H1 (cell line): Measurements from ENCODE around the gene PTGES2. TPM values are rescaled to one million over a fixed set of nuclear protein-coding genes. Genes with fewer than 3 reads are reported as not detected.

Source experiments
- CTCF ChIA-PET: fragments of 300-600 bp; sonication (Branson Sonifier 250); formaldehyde crosslinking; loops from one replicate; lab custom pipeline; 2021; ENCODE audit not compliant: partially characterized antibody; lab: Charles Lee
- POLR2A ChIA-PET: fragments of 300-600 bp; sonication (Branson Sonifier 250); formaldehyde crosslinking; loops from one replicate; lab custom pipeline; 2021; ENCODE audit warnings: inconsistent platforms; ENCODE audit not compliant: partially characterized antibody; lab: Charles Lee
- DNase-seq, 2 experiments: peaks; one replicate each; pipeline versions ENCODE4 v3.0.0 to v3.0.0-alpha.2; 2010 to 2022; ENCODE audit warnings: low spot score in 2 of 2, low read depth in 1 of 2, mixed read lengths in 1 of 2
- FAIRE-seq: peaks from 2 replicates; lab custom pipeline; 2011; peaks lifted over from hg19 to GRCh38; lab: Jason Lieb, UNC
- H2AFZ ChIP-seq: 2 replicates; pipeline ENCODE4 v1.8.1; 2012; ENCODE audit warnings: low read length, inconsistent platforms
- H2AK5ac ChIP-seq: 2 replicates; pipeline ENCODE4 v1.6.1; 2013; ENCODE audit warnings: low read depth, low read length
- H2BK120ac ChIP-seq: replicated peaks from 2 replicates; pipeline ENCODE3; 2013; ENCODE audit warnings: low read depth, low read length, inconsistent platforms
- H2BK12ac ChIP-seq: 2 replicates; pipeline ENCODE4 v1.6.1; 2013; ENCODE audit warnings: low read depth, low read length
- H2BK15ac ChIP-seq: 2 replicates; pipeline ENCODE4 v1.6.1; 2013; ENCODE audit warnings: low read length
- H2BK20ac ChIP-seq: 2 replicates; pipeline ENCODE4 v1.6.1; 2013; ENCODE audit warnings: low read length
- H2BK5ac ChIP-seq: 2 replicates; pipeline ENCODE4 v1.6.1; 2013; ENCODE audit warnings: low read depth, low read length
- H3K14ac ChIP-seq: 2 replicates; pipeline ENCODE4 v1.6.1; 2013; ENCODE audit warnings: inconsistent platforms; ENCODE audit not compliant: insufficient read length
- H3K18ac ChIP-seq: 2 replicates; pipeline ENCODE4 v1.6.1; 2013; ENCODE audit warnings: low read length; ENCODE audit errors: extremely low read depth
- H3K23ac ChIP-seq: 2 replicates; pipeline ENCODE4 v1.6.1; 2013; ENCODE audit warnings: inconsistent platforms; ENCODE audit not compliant: insufficient read length
- H3K23me2 ChIP-seq: 2 replicates; pipeline ENCODE4 v1.6.1; 2013; ENCODE audit warnings: low read depth, low read length
- H3K27ac ChIP-seq: 2 replicates; pipeline ENCODE4 v1.6.1; 2011; ENCODE audit warnings: low read depth, low read length, inconsistent platforms
- H3K27me3 ChIP-seq, 4 experiments: replicated peaks in 1 of 4; 1 replicate in 1 of 4; 2 replicates in 3 of 4; pipeline versions ENCODE4 v1.6.1 to v1.8.1; 2011 to 2013; ENCODE audit warnings: low read length in 3 of 4, mild to moderate bottlenecking in 3 of 4, inconsistent platforms in 2 of 4, mixed read lengths in 2 of 4, moderate library complexity in 1 of 4; ENCODE audit not compliant: control insufficient read depth in 3 of 4, insufficient read depth in 3 of 4; ENCODE audit errors: extremely low read depth in 1 of 4
- H3K36me3 ChIP-seq, 4 experiments: 2 replicates each; pipeline versions ENCODE4 v1.6.1 to v1.8.1; 2011 to 2013; ENCODE audit warnings: mild to moderate bottlenecking in 4 of 4, low read length in 3 of 4, moderate library complexity in 2 of 4, control low read depth in 1 of 4, inconsistent platforms in 1 of 4; ENCODE audit not compliant: insufficient read depth in 4 of 4, control insufficient read depth in 2 of 4
- H3K4ac ChIP-seq: replicated peaks from 2 replicates; pipeline ENCODE3; 2013; ENCODE audit warnings: low read length, low read depth, mixed read lengths, inconsistent platforms; ENCODE audit not compliant: insufficient read length
- H3K4me1 ChIP-seq, 4 experiments: replicated peaks in 1 of 4; 1 replicate in 1 of 4; 2 replicates in 3 of 4; pipeline versions ENCODE4 v1.6.1 to v1.8.1; 2011 to 2013; ENCODE audit warnings: low read length in 3 of 4, inconsistent platforms in 2 of 4, mixed read lengths in 1 of 4; ENCODE audit not compliant: insufficient read depth in 4 of 4, control insufficient read depth in 3 of 4
- H3K4me2 ChIP-seq, 2 experiments: 2 replicates each; pipeline versions ENCODE4 v1.6.1 to v1.8.1; 2011 to 2013; ENCODE audit warnings: low read depth in 2 of 2, low read length in 2 of 2, control low read depth in 1 of 2, inconsistent platforms in 1 of 2, mild to moderate bottlenecking in 1 of 2; ENCODE audit not compliant: insufficient read depth in 1 of 2
- H3K4me3 ChIP-seq, 4 experiments: fragments of 200-600, 300-600 bp in 1 of 4; sonication (generic), shearing (Covaris generic), sonication (Bioruptor Twin) in 1 of 4; 2 replicates each; pipeline versions ENCODE4 v1.5.1 to v1.8.1; 2011 to 2016; ENCODE audit warnings: low read length in 4 of 4, low read depth in 3 of 4, control low read depth in 2 of 4, inconsistent platforms in 2 of 4, mild to moderate bottlenecking in 2 of 4, mixed read lengths in 1 of 4, moderate library complexity in 1 of 4; ENCODE audit not compliant: insufficient read depth in 2 of 4; ENCODE audit errors: extremely low read depth in 1 of 4
- H3K56ac ChIP-seq: replicated peaks from 2 replicates; pipeline ENCODE3; 2013; ENCODE audit warnings: low read depth, mild to moderate bottlenecking, mixed read lengths, low read length, inconsistent platforms; ENCODE audit not compliant: insufficient read length
- H3K79me1 ChIP-seq: 2 replicates; pipeline ENCODE4 v1.6.1; 2013; ENCODE audit warnings: low read depth, low read length, control low read depth
- H3K79me2 ChIP-seq, 2 experiments: 2 replicates each; pipeline versions ENCODE4 v1.6.1 to v1.8.1; 2012 to 2013; ENCODE audit warnings: low read length in 2 of 2, mild to moderate bottlenecking in 2 of 2, inconsistent platforms in 1 of 2; ENCODE audit not compliant: insufficient read depth in 2 of 2, control insufficient read depth in 1 of 2
- H3K9ac ChIP-seq, 4 experiments: replicated peaks in 1 of 4; 1 replicate in 1 of 4; 2 replicates in 3 of 4; pipeline versions ENCODE4 v1.6.1 to v1.8.1; 2011 to 2013; ENCODE audit warnings: low read depth in 3 of 4, low read length in 3 of 4, control low read depth in 2 of 4, mild to moderate bottlenecking in 2 of 4, moderate library complexity in 2 of 4, inconsistent platforms in 1 of 4; ENCODE audit errors: extremely low read depth in 1 of 4
- H3K9me3 ChIP-seq, 2 experiments: 2 replicates each; pipeline versions ENCODE4 v1.6.1 to v1.8.1; 2012 to 2013; ENCODE audit warnings: mild to moderate bottlenecking in 2 of 2, moderate library complexity in 2 of 2, control low read depth in 1 of 2, inconsistent platforms in 1 of 2, low read depth in 1 of 2, low read length in 1 of 2, mixed read lengths in 1 of 2; ENCODE audit not compliant: insufficient read depth in 2 of 2
- H4K20me1 ChIP-seq, 2 experiments: replicated peaks in 1 of 2; 2 replicates each; pipeline versions ENCODE3 to v1.8.1; 2011 to 2013; ENCODE audit warnings: inconsistent platforms in 2 of 2, low read length in 2 of 2, mild to moderate bottlenecking in 1 of 2; ENCODE audit not compliant: insufficient read depth in 2 of 2, control insufficient read depth in 1 of 2
- H4K5ac ChIP-seq: 2 replicates; pipeline ENCODE4 v1.6.1; 2013; ENCODE audit warnings: low read length, low read depth, mixed read lengths, inconsistent platforms; ENCODE audit not compliant: insufficient read length
- H4K8ac ChIP-seq: 2 replicates; pipeline ENCODE4 v1.8.0; 2013; ENCODE audit warnings: mild to moderate bottlenecking, moderate library complexity, low read length, inconsistent platforms; ENCODE audit not compliant: insufficient read depth; ENCODE audit errors: extremely low read depth
- H4K91ac ChIP-seq: replicated peaks from 2 replicates; pipeline ENCODE3; 2013; ENCODE audit warnings: low read length, mixed read lengths, inconsistent platforms; ENCODE audit not compliant: insufficient read length
- BCL11A ChIP-seq, 2 experiments: IDR thresholded peaks; one replicate each; pipeline ENCODE4 v1.6.1; 2011; ENCODE audit warnings: low read depth in 2 of 2, low read length in 2 of 2, mild to moderate bottlenecking in 2 of 2
- CEBPB ChIP-seq: IDR thresholded peaks from 2 replicates; pipeline ENCODE4 v1.6.1; 2012; ENCODE audit warnings: low read depth, low read length
- JUN ChIP-seq: IDR thresholded peaks from 2 replicates; pipeline ENCODE4 v1.6.1; 2011; ENCODE audit warnings: low read depth, mild to moderate bottlenecking, improper control_type of control experiment, low read length
- PHF8 ChIP-seq: fragments of 200-600 bp; sonication (generic); conservative IDR thresholded peaks from 2 replicates; pipeline ENCODE4 v1.7.1; 2012; ENCODE audit warnings: low read depth, mild to moderate bottlenecking, inconsistent platforms, low read length, moderate library complexity
- POLR2AphosphoS5 ChIP-seq: IDR thresholded peaks from 2 replicates; pipeline ENCODE4 v1.6.1; 2011; ENCODE audit warnings: low read depth, low read length
- RNF2 ChIP-seq: fragments of 200-900, 300-1000 bp; sonication (generic); IDR thresholded peaks from 2 replicates; pipeline ENCODE4 v1.7.1; 2016; ENCODE audit warnings: borderline replicate concordance, low read depth, mild to moderate bottlenecking, antibody characterized with exemption, low read length; ENCODE audit not compliant: poor library complexity, severe bottlenecking; ENCODE audit errors: missing control alignments
- SP1 ChIP-seq: IDR thresholded peaks from 2 replicates; pipeline ENCODE4 v1.6.1; 2011; ENCODE audit warnings: low read depth, low read length
- SP2 ChIP-seq: IDR thresholded peaks from 2 replicates; pipeline ENCODE4 v1.6.1; 2012; ENCODE audit warnings: mild to moderate bottlenecking, low read length, inconsistent platforms
- TAF7 ChIP-seq: optimal IDR thresholded peaks from 2 replicates; pipeline ENCODE3; 2011; ENCODE audit warnings: low read depth, mild to moderate bottlenecking, inconsistent platforms, low read length, moderate library complexity, borderline replicate concordance
- TBP ChIP-seq: IDR thresholded peaks from 2 replicates; pipeline ENCODE4 v1.6.1; 2011; ENCODE audit warnings: low read depth, low read length, improper control_type of control experiment
- WGBS, 2 experiments: shearing (Covaris generic) in 1 of 2; methylation state at CpG; one replicate each; pipeline versions ENCODE4 v1.1.6 to v1.1.7; 2013 to 2015; ENCODE audit warnings: low lambda C conversion rate in 2 of 2, mixed read lengths in 2 of 2, inconsistent platforms in 1 of 2, low coverage in 1 of 2, missing lambda C conversion rate in 1 of 2; ENCODE audit not compliant: insufficient replicate concordance in 2 of 2, insufficient coverage in 1 of 2, insufficient read length in 1 of 2; ENCODE audit errors: extremely low coverage in 1 of 2, missing lambda C conversion rate in 1 of 2; 5-methylcytosine and 5-hydroxymethylcytosine counted together
- polyA plus RNA-seq, 7 experiments: library from polyadenylated mRNA; depleted of rRNA in 3 of 7; stranded (reverse) in 5 of 7; unstranded in 2 of 7; fragments of >200 nt in 5 of 7; fragments of 200-250 nt in 2 of 7; gene quantifications; 1 replicate in 5 of 7; 2 replicates in 1 of 7; 4 replicates in 1 of 7; pipeline versions ENCODE4 v1.2.1 to v1.2.3, GENCODE V29; 2011 to 2013; ENCODE audit warnings: missing spikeins in 2 of 7, mixed read lengths in 2 of 7
- total RNA-seq: library from RNA; stranded (reverse); fragmentation: NEBNext Ultra II Directional; extraction: Animal tissue kit (Norgen Biotek cat#: 25700); gene quantifications from 2 replicates; pipeline ENCODE4 v1.2.1, GENCODE V29; 2021

Gene PTGES2
- total and polyA plus RNA-seq, 2 of the 8 experiments (the other 6 are each of a cell fraction or from before 2014, with no cell fraction given), result 80.7 to 81.2 TPM

GRCh38 chr9:128091571-128091970, 36.0 kb downstream of the PTGES2 start:
- TF ChIP-seq CEBPB (no peak), RNF2 (no peak), SP2 (no peak), JUN (no peak), PHF8 (no peak), TBP (no peak), BCL11A (IDR thresholded peaks at IDR 0.05; ENCODE audit: low read depth in 2 of 2, low read length in 2 of 2) (no peak), TAF7 (no peak), POLR2AphosphoS5 (no peak), SP1 (no peak)
- no peak overlapping the region for H3K14ac ChIP-seq
- H3K9me3 ChIP-seq, result no peaks in the 10 kb centered on the region
- ChIA-PET POLR2A (interaction anchor here (1.3 to 5.0 kb wide), 2 partner anchors 9 to 14 kb away, joined by 4 to 33 read pairs; no protein-coding TSS in a partner anchor), CTCF (interaction anchor here (0.7 to 4.8 kb wide), 13 partner anchors 9 to 166 kb away, joined by 3 to 42 read pairs (median 4); no protein-coding TSS in a partner anchor)
- H2BK12ac ChIP-seq, result no peak overlapping the region
- no peak overlapping the region for H3K4ac ChIP-seq
- H3K23ac ChIP-seq, result no peak overlapping the region
- no peak overlapping the region; the same call in 1 of the 2 replicates for H3K18ac ChIP-seq
- no peak overlapping the region for H4K91ac ChIP-seq
- no peak overlapping the region for H2AK5ac ChIP-seq
- no peak overlapping the region for H3K9ac ChIP-seq
- H3K36me3 ChIP-seq, result no peaks in the 10 kb centered on the region
- no peak for FAIRE-seq
- no peak overlapping the region for H2BK20ac ChIP-seq
- peaks cover 0 to 5% of the 10 kb centered on the region in 2 experiments for H4K20me1 ChIP-seq
- no peak overlapping the region for H2BK120ac ChIP-seq
- H2AFZ ChIP-seq, result no peak overlapping the region
- no peak overlapping the region for H4K5ac ChIP-seq
- 0 out of 2 replicates have a peak overlapping the region, but pooled peaks have one; percentile 18 for H2BK5ac ChIP-seq
- no peak overlapping the region for H2BK15ac ChIP-seq
- peak overlapping the region; percentile 23 to 25; a peak in 2 of 4 replicates for H3K4me2 ChIP-seq
- no peak for DNase-seq
- no peaks in the 10 kb centered on the region for H3K23me2 ChIP-seq
- H3K79me2 ChIP-seq, result peaks cover 0 to 22% of the 10 kb centered on the region in 2 experiments; a peak in 2 of 4 replicates
- WGBS, 2 experiments, result 82% methylated on average over 11 of the region's 13 CpGs; no CpG with 5 or more reads in 1 of the 2 experiments
- no peak overlapping the region for H3K27ac ChIP-seq
- no peak overlapping the region for H3K56ac ChIP-seq
- H3K79me1 ChIP-seq, result peaks cover 12% of the 10 kb centered on the region
- peak overlapping the region; percentile 91; the same call in 1 of the 2 replicates for H4K8ac ChIP-seq
- H3K27me3 ChIP-seq, result no peaks in the 10 kb centered on the region
- no peak overlapping the region for H3K4me3 ChIP-seq
- H3K4me1 ChIP-seq, result peaks cover 0 to 5% (median 3%) of the 10 kb centered on the region in 4 experiments; a peak in 3 of 7 replicates
